AG10803 (cell line): ENCODE results near the gene MGAT4D.
A peak's percentile ranks its signal among the peaks of the same experiment; 100 is the strongest.
"Not testable (repeated sequence)": the region's sequence is repeated elsewhere in the genome, so short reads cannot be mapped to it uniquely, and the experiment has no call there.

ENCODE experiments used
- DNase-seq: peaks from one replicate; pipeline ENCODE4 v3.0.0; 2010; ENCODE audit warnings: low read depth
- H3K4me3 ChIP-seq: 2 replicates; pipeline ENCODE4 v1.5.1; 2011; ENCODE audit warnings: mild to moderate bottlenecking, low read length, control low read depth
- CTCF ChIP-seq: conservative IDR thresholded peaks from 2 replicates; pipeline ENCODE4 v1.5.1; 2011; ENCODE audit warnings: mild to moderate bottlenecking, low read length, control low read depth, inconsistent platforms

MGAT4D gene

GRCh38 chr4:140427919-140428471 is 70.1 kb downstream of the MGAT4D start:
- TF ChIP-seq CTCF = no peak
- DNase-seq = peak; percentile 53
- peak overlapping the region; percentile 81 for H3K4me3 ChIP-seq

DNA sequence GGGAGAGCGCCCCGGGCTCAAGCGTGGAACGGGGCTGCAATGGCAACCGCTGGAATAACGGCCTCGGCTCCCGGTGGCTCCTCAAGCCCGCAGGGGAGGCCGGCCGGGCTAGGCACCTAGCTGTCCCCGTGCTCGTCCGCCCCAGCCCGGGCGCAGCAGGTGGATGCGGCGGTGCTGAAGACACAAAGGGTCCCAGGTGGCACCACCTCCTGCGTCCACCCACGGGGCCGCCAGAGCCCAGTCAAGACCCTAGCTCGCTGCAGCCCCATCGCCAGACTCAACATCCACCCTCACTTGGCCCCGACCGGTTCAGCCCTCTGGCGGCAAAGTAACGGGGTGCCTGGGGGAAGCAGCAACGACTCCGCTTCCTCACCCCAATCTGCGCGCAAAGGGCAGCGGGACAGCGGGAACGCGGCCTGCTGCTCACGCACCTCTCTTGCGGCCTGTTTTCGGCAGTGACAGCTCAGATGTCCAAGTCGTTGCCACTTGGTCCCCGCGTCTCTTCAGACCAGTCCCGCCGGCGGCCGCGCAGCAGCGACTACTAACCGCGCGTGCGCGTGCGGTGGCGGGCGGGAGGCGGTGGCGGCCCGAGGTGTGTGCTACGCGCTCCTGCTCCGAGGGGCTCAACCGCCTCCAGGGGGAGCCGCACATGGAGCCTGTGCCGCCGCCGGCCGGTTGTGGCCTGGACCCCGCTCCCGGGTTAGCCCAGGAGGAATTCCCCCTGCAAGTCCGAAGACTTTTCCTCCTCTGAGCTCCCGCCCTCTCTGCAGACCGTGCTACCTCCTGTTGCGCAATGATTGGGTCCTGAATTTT is 70.8 kb downstream of the MGAT4D start, which contains the start of gene CLGN:
Gene CLGN (minus strand): TSS at position 543 of the 813 bp plus-strand sequence. CDS start 14,570 bp downstream, outside the sequence.
- TF ChIP-seq CTCF = peak; percentile 29
- H3K4me3 ChIP-seq = peak within 1 kb of the TSS; percentile 81
- peak; percentile 38 for DNase-seq

GRCh38 chr4:140426610-140427105 is 71.4 kb downstream of the MGAT4D start:
- peak overlapping the region; percentile 81 for H3K4me3 ChIP-seq
- DNase-seq = no peak
- TF ChIP-seq CTCF = no peak

DNA sequence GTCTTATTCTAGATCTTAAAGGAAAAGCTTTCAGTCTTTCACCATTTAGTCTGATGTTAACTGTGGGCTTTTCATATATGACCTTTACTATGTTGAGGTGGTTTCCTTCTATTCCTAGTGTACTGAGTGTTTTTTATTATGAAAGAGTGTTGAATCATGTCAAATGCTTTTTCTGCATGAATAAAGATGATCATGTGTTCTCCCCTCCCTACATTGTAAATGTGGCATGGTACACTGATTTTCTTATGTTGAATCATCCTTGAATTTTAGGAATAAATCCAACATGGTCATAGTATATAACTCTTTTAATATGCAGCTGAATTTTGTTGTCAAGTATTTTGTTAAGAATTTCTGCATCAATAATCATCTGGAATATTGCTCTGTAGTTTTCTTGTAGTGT is 75.0 kb downstream of the MGAT4D start:
- no peak for TF ChIP-seq CTCF
- no peak overlapping the region for H3K4me3 ChIP-seq
- peak; percentile 46 for DNase-seq

GRCh38 chr4:140413130-140413969 is 84.7 kb downstream of the MGAT4D start:
- not testable (repeated sequence) for DNase-seq, H3K4me3 ChIP-seq

DNA sequence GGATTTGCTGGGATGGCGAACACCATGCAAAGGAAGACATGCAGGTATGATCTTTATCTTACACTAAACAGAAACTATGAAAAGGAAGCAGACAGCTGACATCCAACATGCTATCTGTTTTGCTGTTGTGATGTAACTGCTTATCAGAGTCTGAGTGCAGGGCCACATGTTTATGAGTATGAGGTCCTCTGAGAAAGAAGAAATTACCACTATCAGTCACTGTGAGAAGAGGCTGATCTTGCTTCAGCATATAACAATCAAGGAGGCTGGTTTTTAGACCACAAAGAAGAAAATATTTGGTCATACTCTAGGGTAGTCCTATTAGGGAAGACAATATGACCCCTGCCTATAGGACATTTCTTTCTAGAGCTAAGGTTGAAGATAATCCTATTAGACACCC is 89.1 kb downstream of the MGAT4D start:
- no peak for TF ChIP-seq CTCF
- H3K4me3 ChIP-seq = no peak overlapping the region
- DNase-seq = no peak

DNA sequence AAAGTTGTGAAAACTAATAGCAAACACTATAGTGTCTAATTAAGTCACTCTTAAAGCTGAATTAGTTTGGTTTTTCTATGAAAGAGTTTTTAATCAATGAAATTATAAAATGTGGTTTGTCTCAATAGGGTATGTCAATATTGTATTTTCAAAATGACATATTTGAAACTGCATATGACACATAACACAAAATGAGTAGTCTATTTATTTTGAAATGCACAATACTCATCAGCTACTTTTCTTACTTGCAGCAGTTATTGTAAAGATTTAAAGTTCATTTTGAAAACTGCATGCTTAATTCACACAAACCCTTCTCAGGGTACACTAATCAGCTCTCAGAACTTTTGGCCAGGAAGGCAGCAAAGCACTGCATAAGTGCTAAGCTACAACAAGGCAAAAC is 91.8 kb downstream of the MGAT4D start:
- DNase-seq = no peak
- H3K4me3 ChIP-seq = no peak overlapping the region
- TF ChIP-seq CTCF = no peak
